AG04449 (cell line): Measurements from ENCODE around the gene NDNF.
A peak's percentile ranks its signal among the peaks of the same experiment; 100 is the strongest.

ENCODE experiments used
- CTCF ChIA-PET: fragments of 350-600 bp; formaldehyde crosslinking; extraction: SDS; loops from one replicate; lab custom pipeline; 2021; ENCODE audit warnings: antibody characterized with exemption; lab: Yijun Ruan, JAX
- POLR2A ChIA-PET: fragments of 400-600, 350-600 bp; formaldehyde crosslinking; extraction: SDS; loops from one replicate; lab custom pipeline; 2020; ENCODE audit warnings: antibody characterized with exemption, inconsistent platforms; lab: Yijun Ruan, JAX
- DNase-seq: peaks from one replicate; pipeline ENCODE4 v3.0.0-alpha.2; 2010; ENCODE audit warnings: low read depth, low spot score
- H3K4me3 ChIP-seq: 2 replicates; pipeline ENCODE4 v1.5.1; 2011; ENCODE audit warnings: low read depth, mild to moderate bottlenecking, control low read depth, low read length
- TF ChIP-seq, protein P1 (sequence below): IDR thresholded peaks from one replicate; pipeline ENCODE4 v1.5.1; 2011; ENCODE audit warnings: mild to moderate bottlenecking, moderate library complexity, low read length, control low read depth, inconsistent platforms; ENCODE audit not compliant: insufficient read depth; ENCODE audit errors: missing control alignments

The NDNF gene

DNA sequence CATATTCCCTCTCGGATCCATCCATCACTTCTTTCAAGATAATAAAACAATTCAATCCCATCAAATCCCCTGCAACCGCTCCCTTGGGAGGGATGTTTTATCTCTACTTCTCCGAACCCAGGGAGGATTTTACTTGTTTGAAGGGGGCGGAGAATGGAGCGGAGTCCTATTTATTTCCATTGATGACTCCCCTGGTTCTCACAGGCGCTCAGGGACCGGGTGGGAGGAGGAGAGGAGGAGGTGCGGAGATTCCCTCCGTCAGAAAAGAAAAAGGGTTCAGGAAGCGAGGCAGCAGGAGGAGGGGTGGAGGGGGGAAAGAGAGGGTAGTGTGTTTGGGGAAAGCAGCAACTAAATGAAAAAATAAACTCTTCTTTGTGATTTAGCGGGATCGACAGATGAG lies 2.1 kb downstream of the NDNF start:
- no peak for DNase-seq
- POLR2A ChIA-PET: no interaction called here
- H3K4me3 ChIP-seq: peak overlapping the region; percentile 6; the same call in 1 of the 2 replicates
- CTCF ChIA-PET: no interaction called here
- TF ChIP-seq, protein P1, sequence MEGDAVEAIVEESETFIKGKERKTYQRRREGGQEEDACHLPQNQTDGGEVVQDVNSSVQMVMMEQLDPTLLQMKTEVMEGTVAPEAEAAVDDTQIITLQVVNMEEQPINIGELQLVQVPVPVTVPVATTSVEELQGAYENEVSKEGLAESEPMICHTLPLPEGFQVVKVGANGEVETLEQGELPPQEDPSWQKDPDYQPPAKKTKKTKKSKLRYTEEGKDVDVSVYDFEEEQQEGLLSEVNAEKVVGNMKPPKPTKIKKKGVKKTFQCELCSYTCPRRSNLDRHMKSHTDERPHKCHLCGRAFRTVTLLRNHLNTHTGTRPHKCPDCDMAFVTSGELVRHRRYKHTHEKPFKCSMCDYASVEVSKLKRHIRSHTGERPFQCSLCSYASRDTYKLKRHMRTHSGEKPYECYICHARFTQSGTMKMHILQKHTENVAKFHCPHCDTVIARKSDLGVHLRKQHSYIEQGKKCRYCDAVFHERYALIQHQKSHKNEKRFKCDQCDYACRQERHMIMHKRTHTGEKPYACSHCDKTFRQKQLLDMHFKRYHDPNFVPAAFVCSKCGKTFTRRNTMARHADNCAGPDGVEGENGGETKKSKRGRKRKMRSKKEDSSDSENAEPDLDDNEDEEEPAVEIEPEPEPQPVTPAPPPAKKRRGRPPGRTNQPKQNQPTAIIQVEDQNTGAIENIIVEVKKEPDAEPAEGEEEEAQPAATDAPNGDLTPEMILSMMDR: no peak

DNA sequence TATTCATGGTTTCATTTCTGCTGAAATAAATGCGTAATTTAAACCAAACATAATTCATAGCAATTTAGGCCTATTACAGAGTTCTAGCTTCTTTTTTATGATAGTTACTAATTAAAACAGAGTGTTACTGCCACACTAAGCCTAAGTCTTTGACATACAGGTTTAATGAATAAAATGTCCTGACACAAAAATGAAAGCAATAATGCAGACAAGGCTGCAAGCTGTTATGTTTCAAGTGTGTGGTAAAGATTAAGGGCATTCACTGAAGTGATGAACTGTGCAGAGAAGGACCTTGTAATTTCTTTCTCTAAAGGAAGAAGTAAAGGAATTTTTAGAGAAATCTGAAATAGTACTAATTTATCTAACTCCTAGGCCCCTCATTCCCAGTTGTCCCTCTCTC lies 2.9 kb downstream of the NDNF start:
- TF ChIP-seq, protein P1: no peak
- DNase-seq: no peak
- CTCF ChIA-PET: no interaction called here
- POLR2A ChIA-PET: no interaction called here
- no peak overlapping the region for H3K4me3 ChIP-seq

DNA sequence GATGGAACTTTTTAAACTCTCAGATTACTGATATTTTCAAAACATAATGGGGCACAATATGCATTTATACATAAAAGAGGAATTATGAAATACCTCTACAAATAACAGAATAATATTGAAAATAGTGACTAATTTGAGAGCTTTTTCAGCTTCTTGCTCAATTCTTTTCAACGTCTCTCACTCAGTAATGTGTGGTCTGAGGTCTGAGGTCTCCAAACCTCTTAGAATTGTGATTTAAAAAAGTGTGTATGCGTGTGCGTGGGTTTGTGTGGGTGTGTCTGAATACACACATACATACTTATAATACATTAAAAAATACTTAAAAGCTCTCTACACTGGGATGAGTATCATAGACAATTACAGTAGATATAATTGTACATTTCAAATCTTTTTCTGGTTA lies 7.9 kb downstream of the NDNF start:
- POLR2A ChIA-PET: no interaction called here
- TF ChIP-seq, protein P1: no peak
- H3K4me3 ChIP-seq: no peak overlapping the region
- CTCF ChIA-PET: interaction anchor here (0.7 kb wide), 1 partner anchor 43 kb away, joined by 3 read pairs; no protein-coding TSS in a partner anchor
- no peak for DNase-seq

DNA sequence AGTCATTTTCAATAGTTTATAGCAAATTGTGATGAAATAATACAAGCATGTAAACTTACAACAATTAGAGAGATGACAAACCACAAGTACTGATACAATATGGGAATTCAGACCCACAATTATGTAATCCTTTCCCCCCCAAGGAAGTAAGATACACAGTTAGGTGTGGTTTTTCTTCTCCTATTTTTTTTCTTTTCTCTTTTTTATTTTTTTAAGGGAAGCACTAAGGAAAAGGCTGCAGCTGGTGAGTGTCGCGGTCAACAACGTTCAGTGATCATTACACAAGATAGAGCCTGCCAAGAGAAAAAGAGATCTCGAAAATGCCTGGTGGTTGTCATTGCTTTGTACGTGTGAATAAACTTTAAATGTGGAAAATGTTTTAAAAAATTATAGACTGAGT lies 9.8 kb downstream of the NDNF start:
- H3K4me3 ChIP-seq: no peak overlapping the region
- CTCF ChIA-PET: no interaction called here
- POLR2A ChIA-PET: no interaction called here
- TF ChIP-seq, protein P1: no peak
- no peak for DNase-seq

DNA sequence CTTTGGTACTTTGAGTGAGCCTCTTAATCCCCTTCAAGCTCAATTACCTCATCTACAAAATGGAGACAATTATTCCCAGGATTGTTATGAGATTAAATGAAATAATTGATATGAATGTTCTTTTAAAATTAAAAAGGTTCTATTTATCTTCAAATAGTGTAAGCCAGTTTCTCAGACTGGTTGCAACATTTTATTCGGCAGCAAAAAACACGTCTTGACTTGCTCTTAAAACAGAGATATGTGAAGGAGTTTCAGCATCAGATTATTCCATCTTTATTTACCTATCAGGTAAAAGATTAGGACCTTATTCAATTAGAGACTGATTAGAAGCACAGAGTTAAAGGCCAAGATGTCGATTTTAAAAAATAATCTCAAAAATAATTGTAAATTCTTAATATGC lies 10.5 kb downstream of the NDNF start:
- POLR2A ChIA-PET: no interaction called here
- CTCF ChIA-PET: interaction anchor here (1.0 kb wide), 1 partner anchor 11 kb away, joined by 5 read pairs; no protein-coding TSS in a partner anchor
- no peak for DNase-seq
- H3K4me3 ChIP-seq: no peak overlapping the region
- TF ChIP-seq, protein P1: no peak

DNA sequence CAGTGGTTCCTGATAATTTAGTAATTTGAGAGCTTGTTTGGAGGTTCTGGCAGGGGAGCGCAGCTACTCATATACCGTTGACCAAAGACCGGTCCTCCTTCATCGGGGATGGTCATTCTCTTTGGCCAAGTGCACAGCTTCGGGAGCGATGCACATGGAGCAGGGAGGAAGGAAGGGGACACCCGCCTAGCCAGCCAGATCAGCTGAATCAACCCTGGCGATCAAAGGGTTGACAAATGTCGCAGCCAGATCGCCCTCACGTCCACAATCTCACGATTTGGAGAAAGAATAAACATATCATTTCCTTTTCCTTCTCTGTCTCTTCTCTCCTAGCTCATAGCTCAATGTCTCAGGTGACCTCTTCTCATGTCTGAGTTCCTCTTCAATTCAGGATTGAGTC lies 11.1 kb downstream of the NDNF start:
- ChIA-PET CTCF (interaction anchor here (1.0 kb wide), 1 partner anchor 11 kb away, joined by 5 read pairs; no protein-coding TSS in a partner anchor), POLR2A (no interaction called here)
- no peak overlapping the region for H3K4me3 ChIP-seq
- TF ChIP-seq, protein P1: no peak
- no peak for DNase-seq
